Ecto neural progenitor cell (in vitro differentiated cells): Measurements from ENCODE around the gene ANKZF1.

Source experiments
- DNase-seq: peaks from one replicate; pipeline ENCODE4 v3.0.0-alpha.2; 2018; ENCODE audit warnings: low spot score

The ANKZF1 gene

GRCh38 chr2:219207884-219208740, 21.5 kb upstream of the ANKZF1 start:
- no peak for DNase-seq

GRCh38 chr2:219209236-219210195, 20.1 kb upstream of the ANKZF1 start:
- DNase-seq = no peak

- no peak for DNase-seq
Observed at GRCh38 chr2:219210196-219210885, 19.3 kb upstream of the ANKZF1 start.

GRCh38 chr2:219210886-219211362, 18.7 kb upstream of the ANKZF1 start:
- DNase-seq = no peak

GRCh38 chr2:219213026-219213415, 16.6 kb upstream of the ANKZF1 start:
- no peak for DNase-seq

- no peak for DNase-seq
Observed at GRCh38 chr2:219213486-219214071, 16.0 kb upstream of the ANKZF1 start.

GRCh38 chr2:219214141-219214540, 15.5 kb upstream of the ANKZF1 start:
- no peak for DNase-seq

- DNase-seq = no peak
Observed at GRCh38 chr2:219214786-219215185, 14.8 kb upstream of the ANKZF1 start.

GRCh38 chr2:219215871-219216534, 13.6 kb upstream of the ANKZF1 start:
- no peak for DNase-seq

GRCh38 chr2:219216535-219216915, 13.1 kb upstream of the ANKZF1 start:
- no peak for DNase-seq

- peak; percentile 84 for DNase-seq
Observed at GRCh38 chr2:219218217-219218731, 11.3 kb upstream of the ANKZF1 start.

- peak; percentile 95 for DNase-seq
Observed at GRCh38 chr2:219218732-219219701, 10.6 kb upstream of the ANKZF1 start, which contains the start of gene ABCB6. ABCB6 (minus strand) TSS chr2:219218958; CDS start chr2:219218673, 285 bp downstream.

- DNase-seq = no peak
Observed at GRCh38 chr2:219219784-219220532, 9.6 kb upstream of the ANKZF1 start.

- no peak for DNase-seq
Observed at GRCh38 chr2:219220652-219221402, 8.8 kb upstream of the ANKZF1 start.

GRCh38 chr2:219221957-219222518, 7.6 kb upstream of the ANKZF1 start:
- DNase-seq = no peak

GRCh38 chr2:219223831-219224610, 5.6 kb upstream of the ANKZF1 start:
- DNase-seq = no peak

GRCh38 chr2:219225350-219225749, 4.3 kb upstream of the ANKZF1 start:
- no peak for DNase-seq
